GM03348 (cell line): ENCODE measurements around the gene NOSIP.

Source experiments
- DNase-seq: peaks from one replicate; pipeline ENCODE4 v3.0.0; 2012; ENCODE audit warnings: low spot score

The NOSIP gene

DNA sequence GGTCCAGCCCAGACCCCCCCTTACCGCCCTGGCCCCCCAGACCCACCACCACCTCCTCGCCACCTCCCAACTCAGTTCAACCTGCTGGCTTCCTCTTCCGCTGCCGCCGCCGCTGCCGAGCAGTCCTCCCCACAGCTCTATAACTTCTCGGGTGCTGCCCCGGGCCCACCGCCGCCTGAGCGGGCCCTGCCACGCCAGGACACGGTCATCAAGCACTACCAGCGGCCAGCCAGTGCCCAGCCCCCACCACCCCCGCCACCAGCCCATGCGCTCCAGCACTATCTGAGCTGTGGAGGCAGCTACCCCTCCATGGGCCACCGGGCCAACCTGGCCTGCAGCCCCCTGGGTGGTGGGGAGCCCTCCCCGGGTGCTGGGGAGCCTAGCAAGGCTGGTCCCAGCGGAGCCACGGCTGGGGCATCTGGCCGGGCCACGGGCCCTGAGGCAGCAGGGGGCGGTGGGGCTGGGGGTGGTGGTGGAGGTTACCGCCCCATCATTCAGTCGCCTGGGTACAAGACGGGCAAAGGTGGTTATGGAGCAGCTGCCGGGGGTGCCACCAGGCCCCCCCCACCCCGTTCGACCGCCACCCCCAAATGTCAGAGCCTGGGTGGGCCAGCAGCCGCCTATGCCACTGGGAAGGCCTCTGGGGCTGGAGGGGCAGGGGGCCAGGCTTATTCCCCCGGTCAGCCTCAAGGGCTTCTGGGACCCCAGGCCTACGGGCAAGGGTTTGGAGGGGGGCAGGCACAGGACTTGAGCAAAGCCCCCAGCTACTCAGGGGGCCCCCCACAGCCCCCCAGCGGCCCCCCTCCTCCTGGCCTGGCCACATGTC is 14.8 kb upstream of the NOSIP start:
- no peak for DNase-seq

DNA sequence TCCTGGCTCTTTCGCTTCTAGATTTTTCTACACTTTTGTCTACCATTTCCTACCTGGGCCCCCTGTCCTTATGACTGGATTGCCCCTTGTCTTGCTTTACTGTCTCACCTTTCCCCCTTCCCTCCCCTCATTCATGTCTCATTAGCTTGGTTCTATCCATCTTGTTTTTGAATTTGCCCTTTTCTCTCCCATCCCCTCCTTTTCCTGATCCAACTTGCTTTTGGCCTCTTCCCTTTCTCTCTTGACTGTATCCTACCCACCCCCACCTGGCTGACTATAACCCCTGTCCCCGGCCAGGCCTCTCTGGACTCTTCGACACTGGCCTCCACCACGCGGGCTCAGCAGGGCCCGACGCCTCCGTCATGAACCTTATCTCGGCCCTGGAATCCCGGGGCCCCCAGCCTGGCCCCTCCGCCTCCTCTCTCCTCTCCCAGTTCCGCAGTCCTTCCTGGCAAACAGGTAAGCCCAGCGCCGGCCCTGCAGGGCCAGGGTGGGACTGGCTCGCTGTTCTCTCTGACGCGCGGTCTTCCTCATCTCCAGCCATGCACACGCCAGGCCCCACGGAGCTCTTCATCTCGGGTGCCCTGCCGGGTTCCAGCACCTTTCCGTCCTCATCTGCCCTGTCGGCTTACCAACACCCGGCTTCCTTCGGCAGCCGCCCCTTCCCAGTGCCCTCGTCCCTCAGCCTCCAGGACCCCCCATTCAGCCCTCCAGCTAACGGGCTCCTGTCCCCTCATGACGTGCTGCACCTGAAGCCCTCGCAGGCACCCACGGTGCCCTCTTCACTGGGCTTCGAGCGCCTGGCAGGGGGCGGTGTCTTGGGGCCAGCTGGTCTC is 14.0 kb upstream of the NOSIP start:
- no peak for DNase-seq

DNA sequence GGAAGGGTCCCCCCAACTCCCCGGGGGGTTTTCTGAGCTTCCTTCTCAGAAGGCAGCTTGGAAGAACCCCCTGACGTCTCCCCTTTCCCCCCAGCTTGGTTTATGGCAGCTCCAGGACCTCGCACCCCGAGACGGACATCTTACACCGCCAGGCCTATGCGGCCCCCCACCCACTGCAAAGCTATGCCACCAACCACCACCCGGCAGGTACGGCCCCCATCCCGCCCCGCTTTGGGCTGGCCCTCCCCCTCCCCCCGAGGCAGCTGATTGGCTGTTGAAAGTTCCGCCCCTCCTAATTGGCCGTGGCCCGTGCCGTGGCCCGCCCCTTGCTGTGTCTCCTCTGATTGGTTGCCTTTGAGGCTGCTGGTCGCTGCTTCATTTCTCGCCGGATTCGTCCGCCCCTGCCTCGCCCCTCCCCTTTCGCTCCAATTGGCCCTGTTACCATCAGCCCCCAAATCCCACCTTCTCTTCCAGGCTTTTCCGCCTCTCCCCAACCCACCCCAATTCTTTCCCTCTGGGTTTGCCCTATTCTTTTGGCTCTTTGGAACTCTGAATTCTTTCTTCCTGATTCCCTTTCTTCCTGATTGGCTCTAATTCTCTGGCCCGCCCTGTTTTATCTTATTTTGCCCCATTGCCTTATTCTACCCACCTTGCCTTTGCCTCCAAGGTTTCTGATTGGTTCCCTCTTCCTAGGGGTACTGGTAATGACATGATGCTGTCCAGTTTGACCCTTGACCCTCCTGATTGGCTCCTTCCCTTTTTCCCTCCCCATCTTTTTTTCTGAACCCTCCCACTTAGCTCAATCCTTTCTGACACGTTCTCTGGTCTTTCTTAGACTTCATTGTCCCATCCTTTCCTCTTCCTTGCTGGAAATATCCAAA is 13.1 kb upstream of the NOSIP start:
- DNase-seq, result peak; percentile 100

DNA sequence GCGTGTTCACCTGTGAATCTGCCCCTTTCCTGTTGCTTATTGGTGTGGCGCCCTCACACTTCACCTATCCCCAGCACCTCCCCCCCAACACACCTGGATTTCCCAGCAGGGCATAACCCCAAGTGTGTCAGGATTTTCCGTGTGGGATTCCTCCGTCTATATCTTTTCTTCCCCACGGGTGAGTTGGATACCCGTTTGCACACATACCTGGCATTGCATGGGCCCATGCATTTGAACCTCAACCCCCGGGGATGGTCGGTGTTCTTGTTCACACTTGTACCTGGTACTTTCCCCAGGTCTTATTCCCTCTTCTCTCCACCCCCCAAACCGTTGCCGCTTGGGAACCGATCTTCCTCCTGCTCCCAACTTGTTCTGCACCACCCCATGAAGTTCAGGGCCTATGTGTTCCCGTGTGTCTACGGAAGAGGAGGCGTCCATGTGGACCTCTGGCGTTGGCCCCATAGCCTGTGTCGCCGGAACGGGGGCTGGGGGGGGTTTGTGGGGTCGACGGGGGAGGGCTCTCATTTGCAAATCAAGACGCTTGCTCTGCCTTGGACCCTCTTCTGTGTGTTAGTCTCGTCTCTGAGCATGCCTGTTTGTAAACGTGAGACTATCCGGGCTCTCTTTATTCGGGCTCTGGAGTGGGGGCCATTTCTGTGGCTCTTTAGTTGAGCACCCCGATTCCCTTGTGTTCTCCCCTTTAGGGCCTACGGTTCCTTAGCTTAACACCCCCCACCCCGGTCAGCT is 12.3 kb upstream of the NOSIP start:
- no peak for DNase-seq

DNA sequence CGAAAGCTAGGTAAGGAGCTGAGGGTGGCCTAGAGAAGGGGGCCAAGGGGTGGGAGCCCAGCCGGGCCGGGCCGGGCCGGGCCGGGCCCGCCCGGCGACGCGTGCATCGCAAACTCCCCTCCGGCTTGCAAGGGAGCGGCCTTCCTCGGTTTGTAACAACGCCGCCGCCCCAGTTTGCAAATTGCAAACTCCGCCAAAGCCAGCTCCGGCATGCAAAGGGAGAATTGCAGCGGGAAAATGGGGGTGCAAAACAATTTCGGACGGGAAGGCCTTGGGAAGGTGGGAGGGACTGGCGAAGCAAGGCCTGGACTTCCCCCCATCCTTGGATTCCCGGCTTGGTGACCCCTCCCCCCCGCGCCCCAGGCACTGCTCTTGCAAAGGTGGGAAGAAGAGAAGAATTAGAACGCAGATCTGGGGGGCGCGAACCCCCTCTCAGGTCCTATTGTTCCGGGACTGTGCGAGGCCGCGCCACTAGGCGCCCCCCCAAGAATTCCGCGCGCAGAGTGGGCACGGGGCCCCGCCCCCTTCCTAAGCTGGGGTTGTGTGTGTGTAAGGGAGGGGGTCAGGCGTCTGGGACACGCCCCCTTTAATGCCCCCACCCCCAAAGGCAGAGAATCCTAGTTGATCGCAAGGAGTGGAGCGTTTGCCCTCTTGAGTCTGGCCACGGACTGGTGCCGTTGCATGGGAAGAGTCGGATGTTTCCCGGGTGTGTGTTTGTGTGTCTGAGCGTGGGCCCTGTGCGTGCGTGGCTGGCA is 11.6 kb upstream of the NOSIP start:
- DNase-seq, result peak; percentile 62

DNA sequence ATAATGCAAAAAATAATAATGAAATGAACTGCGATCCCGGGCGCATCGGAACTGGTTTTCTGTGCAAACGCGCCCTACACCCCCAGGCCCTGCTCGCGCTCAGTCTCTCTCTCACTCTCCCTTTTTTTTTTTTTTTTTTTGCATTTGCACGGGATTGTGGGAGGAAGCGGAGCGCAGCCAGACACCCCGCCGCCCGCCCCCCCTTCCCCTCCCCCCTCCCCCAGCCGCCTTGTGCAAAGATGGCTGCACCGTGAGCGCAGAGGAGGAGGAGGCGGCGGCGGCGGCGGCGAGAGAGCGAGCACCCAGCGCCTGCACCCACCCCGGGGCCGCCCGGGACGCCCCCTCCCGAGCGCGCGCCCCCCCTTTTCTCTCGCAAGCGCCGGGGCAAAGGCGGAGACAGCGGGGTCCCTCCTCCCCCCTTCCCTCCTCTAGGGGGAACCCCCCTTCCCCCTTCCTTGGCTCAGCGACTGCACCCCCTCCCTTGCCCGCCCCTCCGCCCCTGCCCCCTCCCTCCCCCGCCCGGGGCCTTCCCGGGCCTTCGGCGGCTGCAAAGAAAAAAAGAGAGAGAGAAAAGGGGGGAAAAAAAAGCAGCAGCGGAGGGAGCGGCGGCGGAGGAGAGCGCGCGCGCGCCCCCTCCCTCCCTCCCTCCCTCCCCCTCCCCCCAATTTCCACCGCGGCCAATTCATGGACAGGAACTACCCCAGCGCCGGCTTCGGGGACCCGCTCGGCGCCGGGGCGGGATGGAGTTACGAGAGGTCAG is 10.8 kb upstream of the NOSIP start, which contains the start of gene PRR12:
PRR12 (plus strand) TSS at position 212 of the 760 bp plus-strand sequence; CDS start at position 685, 473 bp downstream.
- DNase-seq, result peak; percentile 92

DNA sequence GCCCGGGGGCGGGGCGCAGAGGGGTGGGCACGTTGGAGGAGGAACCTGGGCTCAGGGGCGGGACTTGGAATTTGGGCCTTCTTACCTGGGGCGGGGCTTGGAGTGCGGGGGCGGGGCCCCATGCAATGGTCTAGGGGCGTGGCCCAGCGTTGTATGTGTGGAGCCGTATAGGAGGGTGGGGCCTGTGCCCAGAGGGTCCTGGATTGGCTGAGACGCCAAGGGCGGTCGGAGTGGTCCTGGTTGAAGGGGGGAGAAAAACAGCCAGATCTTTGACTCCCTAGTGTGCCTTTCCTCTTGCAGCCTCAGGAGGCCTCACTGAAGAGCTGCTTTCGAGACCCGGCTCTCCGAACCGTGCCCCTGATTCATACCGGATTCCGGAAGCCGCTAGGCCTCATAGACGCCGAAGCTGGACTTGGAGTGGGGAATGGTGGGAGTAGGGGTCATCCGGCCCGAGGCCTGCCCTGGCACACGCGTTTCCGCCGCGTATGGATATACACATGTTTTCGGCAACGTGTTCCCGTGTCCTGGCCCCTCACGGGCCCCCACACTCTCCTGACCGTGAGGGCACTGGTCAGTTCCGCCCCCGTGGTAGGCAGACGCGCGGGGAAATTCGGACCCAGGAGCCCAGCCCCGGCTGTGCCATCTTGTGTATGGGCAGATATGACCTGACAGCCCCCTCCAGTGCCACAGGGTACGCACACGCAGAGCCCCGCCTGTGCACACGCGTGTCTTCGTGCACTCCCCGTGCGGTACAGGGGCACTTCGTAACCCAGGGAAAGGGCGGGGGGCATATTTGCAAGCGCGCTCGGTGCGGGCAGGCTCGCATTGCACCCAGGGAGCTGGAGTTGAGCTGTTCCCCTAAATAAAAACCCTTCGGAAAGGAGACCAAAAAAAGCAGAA is 10.0 kb upstream of the NOSIP start:
- DNase-seq, result peak; percentile 97

DNA sequence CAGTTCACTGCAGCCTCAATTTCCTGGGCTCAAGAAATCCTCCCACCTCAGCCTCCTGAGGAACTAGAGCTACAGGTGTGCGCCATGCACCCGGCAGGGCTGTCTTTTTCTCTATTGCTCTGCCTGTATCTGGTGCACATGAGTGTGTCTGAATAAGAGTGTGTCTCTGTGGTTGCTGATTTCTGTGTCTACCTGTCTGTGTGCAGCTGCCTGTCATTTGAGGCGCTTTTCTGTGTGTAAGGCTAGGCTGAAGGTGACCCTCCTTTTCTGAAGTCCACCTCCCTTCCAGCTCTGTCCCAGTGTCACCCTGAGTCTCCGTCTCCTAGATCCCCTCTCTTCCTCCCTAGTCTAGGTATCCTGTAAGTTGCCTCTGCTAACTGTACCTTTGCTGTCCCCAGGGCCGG is 9.1 kb upstream of the NOSIP start:
- no peak for DNase-seq

DNA sequence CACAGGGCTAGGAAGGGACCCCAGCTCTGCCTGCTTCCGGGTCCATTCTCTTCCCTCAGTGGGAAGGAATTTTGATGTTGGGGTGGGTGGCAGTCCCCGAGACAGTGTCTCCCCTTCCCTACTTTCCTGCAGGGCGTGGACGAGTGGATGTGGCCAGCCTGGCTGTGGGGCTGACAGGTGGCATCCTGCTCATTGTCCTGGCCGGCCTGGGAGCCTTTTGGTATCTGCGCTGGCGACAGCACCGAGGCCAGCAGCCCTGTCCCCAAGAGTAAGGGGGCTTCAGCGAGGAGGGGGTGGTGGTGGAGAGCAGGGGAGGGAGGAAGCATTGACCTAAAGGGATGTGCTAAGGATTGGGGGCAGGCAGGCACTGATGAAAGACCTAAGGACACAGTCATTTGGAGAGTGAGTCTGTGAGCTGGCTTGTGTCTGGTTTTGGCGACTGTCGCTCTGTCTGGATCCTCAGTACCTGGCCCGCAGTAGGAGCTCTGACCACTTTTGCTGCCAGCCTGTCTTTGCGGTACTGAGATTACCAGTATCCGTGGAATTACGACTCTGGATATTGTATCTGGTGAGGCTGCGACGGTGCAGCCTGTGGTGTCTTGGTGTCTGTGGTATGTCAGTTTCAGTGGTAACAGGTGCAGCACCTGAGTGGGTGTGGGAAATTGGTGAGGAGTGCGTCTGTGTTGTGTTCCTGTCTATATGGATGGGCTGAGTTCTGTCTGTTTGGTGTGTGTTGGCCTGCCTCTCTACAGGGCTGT is 8.2 kb upstream of the NOSIP start:
- DNase-seq, result no peak

DNA sequence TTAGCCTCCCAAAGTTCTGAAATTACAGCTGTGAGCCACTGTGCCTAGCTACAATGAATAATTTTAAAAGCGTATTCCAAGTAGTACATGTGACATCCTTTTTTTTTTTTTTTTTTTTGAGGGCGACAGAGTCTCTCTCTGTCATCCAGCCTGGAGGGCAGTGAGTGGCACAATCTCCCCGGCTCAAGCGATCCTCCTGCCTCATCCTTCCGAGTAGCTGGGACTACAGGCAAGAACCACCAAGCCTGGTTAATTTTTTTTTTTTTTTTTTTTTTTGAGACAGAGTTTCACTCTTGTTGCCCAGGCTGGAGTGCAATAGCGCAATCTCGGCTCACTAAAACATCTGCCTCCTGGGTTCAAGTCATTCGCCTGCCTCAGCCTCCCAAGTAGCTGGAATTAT is 6.9 kb upstream of the NOSIP start:
- no peak for DNase-seq

DNA sequence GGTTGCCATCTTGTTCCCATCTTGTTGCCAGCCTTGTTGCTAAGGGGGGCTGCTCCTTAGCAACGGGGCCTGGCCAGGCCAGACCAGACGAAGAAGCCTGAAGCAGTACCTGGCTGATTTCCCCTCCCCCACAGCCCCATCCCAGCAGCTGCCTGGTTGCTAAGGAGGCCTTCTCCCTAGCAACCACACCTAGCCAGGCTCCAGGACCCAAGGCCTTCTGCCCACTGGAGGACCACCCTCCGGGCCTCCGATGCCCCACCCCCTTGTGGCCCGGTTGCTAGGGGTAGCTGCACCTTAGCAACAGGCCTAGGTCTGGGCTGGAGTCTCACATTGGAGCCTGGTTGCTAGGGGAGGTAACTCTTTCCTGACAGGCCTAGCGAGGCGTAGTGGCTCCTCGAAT is 4.7 kb upstream of the NOSIP start:
- no peak for DNase-seq

DNA sequence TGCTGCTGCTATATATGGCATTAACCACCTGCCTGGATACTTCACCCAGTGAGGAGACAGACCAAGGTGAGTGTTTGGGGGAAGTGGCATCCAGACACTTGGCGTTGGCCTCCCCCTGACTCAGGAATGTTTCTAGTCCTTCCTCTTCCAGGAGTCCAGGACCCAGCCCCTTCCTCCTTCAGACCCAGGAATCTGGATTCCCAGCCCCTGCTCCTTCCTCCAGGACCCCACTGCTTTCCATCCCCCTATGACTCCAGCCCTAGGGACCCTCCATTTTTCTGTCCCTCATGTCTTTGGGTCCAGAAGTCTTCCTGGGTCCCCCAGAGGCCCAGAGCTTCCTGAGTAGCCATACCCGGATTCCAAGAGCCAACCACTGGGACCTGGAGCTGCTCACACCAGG is 2.9 kb upstream of the NOSIP start:
- no peak for DNase-seq

DNA sequence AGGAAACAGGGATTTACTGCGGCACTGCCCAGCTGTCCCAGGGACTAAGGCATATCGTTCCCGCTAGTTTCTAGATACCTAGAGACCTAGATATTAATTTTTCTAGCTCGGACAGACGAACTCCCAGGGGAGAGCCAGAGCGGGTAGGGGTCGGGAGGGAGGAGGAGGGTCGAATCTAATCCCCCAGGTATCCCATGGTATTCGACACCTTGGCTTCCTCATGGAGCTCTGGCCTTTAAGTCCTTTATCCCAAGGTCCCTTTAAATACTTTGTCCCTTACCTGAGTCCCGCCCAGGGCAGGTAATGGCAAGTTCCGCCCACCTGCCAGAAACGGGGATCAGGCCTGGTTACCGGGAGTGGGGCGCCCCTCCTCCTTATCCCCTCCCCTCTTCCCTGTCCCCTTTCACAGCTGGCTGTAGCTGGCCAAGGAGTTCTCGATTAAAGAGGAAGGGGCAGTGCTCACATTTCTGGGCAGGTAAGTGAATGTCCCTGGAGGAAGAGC is 702 bp upstream of the NOSIP start, which contains the start of gene PRRG2:
PRRG2 (plus strand) TSS at position 310 of the 502 bp plus-strand sequence. CDS start 1,904 bp downstream, outside the sequence.
- DNase-seq, result no peak

DNA sequence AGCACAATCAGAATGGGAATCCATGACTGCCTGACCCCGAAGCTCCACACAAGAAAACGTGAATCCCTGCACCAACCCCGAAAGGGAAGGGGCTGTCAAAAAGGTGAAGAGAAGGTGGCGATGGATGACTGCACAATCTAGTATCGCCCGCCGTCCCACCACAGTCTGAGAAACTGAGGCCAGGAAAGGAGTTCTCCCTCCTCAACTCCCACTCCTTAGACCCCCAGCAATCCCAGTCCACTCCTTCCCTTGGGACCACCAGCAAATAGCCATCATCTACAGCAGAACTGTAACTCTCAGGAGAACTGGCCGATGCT is 451 bp downstream of the NOSIP start:
- DNase-seq, result no peak

DNA sequence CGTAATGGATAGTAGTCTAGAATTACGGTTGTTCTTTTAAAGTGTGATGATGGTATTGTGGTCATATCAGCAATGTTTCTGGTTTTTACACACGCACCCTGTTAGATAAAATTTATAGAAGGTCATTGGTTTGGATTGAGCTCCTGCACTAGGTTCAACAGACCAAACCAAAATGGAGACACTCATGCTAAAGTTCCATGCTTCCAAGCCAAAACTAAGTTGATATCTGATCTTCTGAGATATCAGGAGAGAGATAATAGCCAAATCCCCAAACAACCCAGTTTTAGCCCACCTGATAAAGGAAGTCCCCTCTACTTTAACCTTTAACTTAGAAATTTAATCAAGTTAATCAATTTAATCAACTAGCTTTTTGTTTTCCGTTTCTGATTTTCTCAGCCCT is 1.2 kb downstream of the NOSIP start:
- DNase-seq, result no peak

DNA sequence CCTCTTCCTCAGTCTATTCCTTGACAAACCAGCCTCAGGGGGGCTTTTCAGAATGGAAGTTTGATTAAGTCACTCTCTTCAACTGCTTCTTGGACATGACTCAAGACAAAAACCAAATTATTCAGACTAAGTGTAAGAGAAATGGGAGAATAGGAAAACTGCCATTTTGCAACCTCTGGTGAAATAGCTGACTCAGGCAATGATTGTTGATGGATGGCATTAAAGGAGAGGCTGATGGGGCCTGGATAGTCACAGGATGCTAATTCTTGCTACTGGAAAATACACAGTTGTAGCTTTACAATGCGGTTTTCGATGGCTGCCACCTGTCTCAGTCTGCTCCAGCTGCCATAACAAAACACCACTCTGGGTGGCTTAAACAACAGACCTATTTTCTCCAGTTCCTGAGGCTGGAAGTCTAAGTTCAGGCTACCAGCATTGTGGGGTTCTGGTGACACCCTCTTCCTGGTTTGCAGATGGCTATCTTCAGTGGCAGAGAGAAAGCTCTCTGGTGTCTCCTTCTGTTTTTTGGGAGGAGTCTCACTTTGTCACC is 6.1 kb downstream of the NOSIP start:
- no peak for DNase-seq

DNA sequence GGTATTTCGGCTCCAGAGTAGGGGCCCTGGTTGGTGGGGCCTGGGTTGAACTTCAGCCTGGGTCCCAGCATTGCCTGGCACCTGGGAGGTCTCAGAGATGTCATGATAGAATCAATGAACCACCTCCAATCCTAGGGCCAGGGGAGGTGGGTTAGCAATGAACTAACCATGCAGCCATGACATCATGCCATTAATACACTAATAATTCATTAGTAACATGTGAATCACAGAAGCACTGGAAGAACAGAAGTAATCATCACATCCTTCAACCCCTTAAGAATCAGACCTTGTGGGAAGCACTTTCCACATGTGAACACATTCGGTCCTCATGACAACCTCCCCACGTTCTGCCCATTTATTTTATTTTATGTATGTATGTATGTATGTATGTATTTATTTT is 6.9 kb downstream of the NOSIP start:
- DNase-seq, result no peak

DNA sequence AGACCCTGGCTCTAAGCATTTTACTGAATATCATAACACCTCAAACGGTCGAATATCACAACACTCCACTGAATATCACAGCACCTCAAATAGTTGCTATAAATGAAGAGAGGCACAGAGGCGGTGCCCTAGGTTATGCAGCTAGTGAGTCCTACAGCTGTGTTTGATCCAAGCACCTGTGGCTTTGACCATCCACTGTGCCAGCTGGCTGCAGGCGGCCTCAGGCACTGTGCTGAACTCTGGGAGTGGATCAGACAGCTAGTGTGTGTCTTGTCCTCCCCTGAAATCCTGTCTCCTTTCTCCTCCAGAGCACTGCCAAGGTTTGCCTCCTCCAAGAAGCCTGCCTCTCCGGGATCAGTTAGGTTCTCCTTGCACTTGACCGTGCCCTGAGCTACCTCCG is 7.3 kb downstream of the NOSIP start:
- DNase-seq, result no peak
